DMS153 treated with DMSO at 0.1 percent for 48 hours (cell line): ENCODE data around the gene MUC20.

ENCODE experiments used
- DNase-seq: peaks from one replicate; lab custom pipeline; 2025; ENCODE audit not compliant: unreplicated experiment; lab: John Stamatoyannopoulos, UW

MUC20 gene

DNA sequence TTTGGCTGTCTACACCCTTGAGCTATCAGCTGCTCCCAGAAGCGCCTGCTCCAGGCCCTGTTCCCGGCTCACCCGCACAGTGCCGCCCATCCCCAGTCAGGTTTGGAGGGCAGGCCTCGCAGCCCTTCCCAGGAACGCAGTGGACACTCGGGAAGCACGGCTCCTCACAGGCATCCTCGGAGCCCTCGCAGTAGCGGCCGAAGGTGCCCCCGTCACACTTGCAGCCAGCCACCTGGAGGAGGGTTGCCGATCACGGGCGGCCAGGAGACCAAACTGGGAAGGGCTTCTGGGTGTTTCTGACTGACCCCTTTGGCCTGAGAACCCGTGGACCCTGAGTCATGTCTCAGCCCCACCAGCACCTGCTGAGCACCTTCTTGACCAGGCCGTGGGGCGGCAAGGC lies 33.4 kb downstream of the MUC20 start:
- no peak for DNase-seq

DNA sequence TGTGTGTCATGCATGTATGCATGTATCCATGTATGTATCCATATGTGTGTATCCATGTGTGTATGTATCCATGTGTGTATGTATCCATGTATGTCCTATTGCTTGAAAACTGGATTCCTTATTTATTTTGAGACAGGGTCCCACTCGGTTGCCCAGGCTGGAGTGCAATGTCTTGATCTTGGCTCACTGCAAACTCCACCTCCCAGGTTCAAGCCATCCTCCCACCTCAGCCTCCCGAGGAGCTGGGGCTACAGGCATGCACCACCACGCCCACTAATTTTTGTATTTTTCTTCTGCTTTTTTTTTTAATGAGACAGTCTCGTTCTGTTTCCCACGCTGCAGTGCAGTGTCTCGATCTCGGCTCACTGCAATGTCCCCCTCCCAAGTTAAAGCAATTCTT lies 34.1 kb downstream of the MUC20 start:
- DNase-seq = no peak

DNA sequence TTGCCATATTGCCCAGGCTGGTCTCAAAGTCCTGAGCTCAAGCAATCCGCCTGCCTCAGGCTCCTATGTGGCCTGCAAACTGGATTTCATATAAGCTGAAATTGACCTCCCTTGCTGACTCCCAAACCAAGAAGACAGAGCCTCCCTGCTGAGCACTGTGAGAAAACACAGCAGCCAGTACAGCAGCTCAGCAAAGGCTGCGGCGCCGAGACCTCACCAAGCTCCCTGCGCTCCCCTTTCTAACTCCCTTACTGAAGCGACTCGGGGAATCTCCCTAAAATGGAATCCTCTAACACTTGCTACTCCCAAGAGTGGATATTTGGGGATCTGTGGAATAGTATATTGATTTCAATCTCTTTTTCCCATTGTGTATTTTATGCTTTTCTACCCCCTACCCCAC lies 34.6 kb downstream of the MUC20 start:
- DNase-seq = no peak

DNA sequence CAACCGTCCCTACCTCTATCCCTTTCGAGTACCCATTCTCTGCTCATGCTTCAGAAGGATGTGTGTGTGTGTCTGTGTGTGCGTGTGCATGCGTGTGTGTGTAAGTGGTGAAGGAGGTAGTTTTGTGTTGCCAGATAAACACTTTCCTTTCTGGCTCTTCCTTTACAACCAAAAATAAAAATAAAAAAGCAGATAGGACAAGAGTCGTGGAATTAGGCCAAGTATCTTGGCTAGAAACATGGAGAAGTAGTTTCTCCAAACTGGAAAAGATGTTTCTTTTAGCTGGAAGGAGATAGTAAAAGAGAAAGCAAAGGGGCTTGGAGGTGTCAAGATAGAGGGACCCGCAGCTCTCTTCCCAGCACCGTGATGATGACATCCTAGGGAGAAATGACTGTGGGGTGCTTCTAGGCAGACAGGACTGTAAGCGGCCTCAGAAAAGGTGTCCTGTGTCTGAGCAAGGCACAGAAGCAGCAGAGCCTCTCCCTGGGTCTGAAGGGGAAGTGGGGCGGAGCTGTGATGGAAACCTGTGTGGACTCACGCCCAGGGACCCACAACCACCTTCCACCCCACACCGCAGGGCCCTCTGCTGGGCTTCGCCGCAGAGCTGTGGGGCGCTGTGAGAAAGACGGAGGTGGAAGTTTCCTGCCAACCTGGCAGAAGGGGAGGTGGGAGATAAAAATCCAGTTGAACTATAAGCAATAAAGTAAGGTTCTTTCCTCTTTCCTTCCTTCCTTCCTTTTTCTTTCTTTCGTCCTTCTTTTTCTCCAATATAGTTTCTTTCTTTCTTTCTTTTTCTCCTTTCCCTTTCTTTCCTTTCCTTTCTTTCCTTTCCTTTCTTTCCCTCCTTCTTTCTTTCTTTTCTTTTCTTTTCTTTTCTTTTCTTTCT lies 35.3 kb downstream of the MUC20 start:
- DNase-seq = no peak

DNA sequence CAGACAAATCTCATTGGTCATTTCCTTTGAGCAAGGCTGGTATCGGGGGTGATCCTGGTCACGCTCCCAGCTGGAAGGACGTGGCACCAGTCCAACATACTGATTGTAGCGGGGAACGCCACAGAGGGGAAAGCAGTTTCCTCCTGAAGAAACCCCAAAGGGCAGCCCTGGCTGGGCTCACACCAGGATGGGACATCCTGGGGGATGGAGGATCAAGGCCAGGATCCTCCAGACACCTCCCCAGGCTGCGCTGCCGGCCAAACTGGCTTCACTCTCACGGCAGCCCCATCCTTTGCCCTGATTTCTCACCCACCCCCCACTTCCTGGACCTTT lies 36.6 kb downstream of the MUC20 start:
- DNase-seq = no peak

DNA sequence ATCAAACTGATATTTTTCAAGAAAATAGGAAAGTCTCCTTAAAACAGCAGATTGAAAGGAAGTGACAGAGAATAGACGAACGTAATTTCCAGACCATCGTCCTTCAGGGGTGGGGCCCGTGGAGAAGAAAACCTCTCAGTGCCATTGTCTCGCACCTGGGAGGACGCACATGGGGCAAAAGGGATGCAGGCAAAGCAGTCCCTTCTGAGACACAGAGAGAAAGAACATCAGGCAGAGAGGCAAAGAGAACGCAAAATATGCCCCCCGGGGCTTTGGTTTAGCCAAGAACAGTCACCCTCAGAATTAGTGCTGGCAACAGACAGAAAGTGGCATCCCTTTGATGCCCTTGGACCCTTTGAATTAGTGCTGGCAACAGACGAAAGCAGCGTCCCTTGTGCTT lies 37.0 kb downstream of the MUC20 start:
- no peak for DNase-seq

DNA sequence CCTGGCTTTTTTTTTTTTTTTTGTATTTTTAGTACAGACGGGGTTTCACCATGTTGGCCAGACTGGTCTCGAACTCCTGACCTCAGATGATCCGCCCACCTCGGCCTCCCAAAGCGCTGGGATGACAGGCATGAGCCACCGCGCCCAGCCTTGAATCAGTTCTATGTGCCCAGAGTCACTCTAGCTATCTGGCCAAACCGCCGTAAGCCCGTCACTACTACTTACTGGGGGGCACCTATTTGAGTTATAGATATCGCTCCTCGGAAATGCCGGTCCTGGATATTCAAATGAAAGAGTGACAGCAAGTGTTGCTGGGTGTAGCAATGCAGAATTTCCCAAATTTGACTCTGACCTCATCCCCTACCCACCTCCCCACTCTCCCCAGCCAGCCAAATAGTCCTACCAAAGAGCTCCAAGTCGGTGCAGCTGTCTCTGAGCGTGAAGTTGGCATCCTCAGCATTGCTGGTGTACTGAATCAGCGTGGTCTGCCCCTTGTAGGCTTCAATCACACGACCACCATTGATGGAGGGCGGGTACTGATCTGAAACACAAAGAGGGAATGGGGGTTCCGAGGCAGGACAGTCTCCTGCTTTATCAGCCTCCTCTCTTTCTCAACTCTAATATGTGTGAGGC lies 38.1 kb downstream of the MUC20 start:
- DNase-seq = no peak

DNA sequence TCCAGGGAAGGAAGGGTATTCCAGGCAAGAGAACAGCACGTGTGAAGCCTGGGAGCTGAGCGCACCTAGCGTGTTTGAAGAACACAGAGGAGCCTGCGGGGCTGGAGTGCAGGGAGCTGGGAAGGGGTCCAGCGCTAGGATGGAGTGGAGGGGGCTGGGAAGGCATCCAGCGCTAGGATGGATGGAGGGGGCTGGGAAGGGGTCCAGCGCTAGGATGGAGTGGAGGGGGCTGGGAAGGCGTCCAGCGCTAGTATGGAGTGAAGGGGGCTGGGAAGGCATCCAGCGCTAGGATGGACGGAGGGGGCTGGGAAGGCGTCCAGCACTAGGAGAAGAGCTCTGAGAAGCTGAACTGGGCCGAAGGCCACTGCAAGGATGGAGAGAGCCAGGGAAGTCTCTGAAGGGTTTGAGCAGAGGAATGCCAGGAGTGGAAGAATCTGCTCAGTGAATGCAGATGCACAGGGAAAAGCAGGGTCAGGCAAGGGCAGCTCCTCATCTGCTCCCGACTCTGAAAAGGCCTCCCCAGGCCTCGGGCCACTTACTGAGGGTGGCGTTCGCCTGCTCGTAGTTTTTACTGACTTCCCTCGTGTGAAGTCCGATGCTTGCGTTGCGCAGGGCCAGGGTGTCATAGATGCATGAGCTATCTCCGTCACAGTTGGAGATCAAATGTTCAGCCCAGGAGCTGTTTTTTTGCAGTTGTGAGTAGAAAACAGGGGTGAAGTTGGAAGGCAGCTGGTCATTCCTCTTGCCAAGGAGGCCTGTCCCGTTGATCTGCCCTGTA lies 39.8 kb downstream of the MUC20 start:
- DNase-seq = no peak

DNA sequence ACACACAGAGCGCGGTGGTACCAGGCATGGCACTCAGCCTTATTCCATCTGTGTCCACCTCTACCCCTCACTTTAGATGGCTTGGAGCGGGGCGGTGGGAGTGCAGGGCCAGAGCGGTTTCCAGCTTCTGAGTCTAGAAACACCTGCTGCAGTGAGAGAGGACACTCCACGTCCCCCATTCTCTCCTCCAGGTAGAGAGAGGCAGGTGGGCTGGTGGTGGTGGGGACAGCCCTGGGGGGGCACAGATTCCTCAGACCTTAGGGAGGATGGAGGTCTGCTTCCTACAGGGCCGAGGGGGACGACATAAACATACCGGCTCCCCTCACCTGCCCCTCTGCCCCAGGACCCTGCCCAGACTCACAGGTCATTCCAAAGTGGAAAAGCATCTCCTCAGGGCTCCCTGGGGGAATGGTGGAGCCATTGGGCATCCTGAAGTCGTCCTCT lies 40.4 kb downstream of the MUC20 start:
- DNase-seq = no peak

DNA sequence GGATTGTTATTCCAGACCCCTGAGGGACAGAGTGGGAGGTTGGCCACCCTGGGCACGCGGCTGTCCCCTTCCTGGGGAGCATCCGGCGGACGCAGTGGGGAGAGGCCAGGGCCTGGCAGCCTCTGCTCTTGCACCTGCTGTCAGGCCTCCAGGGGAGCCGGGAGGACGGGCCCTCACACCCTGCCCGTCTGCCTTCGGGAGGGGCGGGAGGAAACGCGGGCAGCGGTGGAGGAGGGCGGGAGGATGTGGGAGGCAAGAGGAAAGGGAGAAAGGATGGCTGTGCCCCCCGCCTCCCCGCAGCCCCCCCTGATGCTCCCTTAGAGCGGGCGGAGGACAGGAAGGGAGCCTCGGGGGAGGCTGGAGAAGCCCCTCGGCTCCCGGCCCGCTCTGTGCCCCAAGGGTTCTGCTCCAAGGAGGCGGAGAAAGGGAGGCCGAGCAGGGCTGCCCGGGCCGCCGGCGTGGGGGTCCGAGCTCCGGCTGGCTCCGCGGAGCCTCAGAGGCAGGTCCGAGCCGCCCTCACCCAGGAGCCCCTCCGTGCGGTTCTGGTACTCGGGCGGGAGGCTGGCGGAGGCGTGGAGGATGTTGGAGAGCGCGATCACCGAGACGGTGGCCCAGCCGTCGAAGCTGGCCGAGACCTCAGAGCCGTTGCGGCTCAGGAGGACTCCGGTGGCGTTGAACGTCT lies 40.9 kb downstream of the MUC20 start:
- no peak for DNase-seq

DNA sequence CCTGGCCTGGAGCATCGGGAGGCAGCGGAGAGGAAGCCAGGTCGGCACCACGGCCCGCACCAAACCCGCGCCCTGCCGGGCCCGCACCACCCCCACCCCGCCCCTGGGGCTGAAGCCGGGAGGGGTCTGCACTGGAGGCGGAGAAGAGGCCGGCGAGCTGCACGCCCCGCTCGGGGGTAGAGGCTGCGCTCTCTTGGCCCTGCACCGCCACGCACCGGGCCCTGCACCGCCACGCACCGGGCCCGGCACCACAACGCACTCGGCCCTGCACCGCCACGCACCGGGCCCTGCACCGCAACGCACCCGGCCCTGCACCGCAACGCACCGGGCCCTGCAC lies 41.4 kb downstream of the MUC20 start:
- no peak for DNase-seq

DNA sequence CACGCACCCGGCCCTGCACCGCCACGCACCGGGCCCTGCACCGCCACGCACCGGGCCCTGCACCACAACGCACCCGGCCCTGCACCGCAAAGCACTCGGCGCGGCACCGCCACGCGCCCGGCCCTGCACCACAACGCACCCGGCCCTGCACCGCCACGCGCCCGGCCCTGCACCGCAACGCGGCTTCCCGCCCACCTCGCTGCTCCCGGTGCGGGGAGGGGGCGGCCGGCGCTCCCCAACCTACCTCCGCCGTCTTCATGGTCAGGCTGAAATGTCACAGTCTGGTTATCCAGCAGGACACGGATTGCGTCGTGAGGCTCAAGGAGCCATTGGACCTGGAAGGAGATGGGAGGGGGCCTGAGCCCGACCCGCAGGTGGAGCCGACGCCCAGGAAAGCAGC lies 41.8 kb downstream of the MUC20 start:
- DNase-seq = no peak

DNA sequence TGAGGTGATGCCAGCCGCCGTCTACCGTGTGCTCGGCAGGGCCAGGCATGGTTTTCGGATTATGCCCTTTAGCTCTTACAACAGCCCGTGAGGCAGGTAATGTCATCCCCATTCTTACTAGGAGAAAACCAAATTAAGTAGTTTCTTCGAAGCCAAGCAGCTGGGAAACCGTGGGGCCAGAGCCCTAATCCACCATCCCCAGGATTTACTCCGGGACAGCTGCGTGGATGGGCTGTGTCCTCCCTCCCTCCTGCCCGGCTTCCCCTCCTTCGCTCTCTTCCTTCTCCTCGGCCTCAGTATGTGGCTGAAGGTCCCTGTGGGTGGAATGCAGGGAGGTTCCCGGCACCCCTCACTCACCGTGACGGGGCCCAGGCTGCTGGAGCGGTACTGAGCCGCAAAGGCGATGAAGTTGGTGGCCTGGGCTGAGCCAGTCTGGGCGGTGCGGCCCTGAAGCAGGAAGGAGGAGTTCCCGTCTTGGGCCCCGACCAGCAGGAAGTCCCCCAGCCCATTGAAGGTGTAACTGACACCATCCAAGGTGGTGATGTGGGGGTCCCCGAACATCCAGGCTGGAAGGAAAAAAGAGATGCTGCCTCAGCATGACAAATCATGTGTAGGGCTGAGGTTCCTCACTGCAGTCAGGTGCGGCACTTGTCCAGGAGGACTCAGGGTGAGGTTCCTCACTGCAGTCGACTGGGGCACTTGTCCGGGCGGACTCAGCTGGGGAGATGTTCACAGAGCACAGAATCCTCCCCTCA lies 42.5 kb downstream of the MUC20 start:
- DNase-seq = no peak

DNA sequence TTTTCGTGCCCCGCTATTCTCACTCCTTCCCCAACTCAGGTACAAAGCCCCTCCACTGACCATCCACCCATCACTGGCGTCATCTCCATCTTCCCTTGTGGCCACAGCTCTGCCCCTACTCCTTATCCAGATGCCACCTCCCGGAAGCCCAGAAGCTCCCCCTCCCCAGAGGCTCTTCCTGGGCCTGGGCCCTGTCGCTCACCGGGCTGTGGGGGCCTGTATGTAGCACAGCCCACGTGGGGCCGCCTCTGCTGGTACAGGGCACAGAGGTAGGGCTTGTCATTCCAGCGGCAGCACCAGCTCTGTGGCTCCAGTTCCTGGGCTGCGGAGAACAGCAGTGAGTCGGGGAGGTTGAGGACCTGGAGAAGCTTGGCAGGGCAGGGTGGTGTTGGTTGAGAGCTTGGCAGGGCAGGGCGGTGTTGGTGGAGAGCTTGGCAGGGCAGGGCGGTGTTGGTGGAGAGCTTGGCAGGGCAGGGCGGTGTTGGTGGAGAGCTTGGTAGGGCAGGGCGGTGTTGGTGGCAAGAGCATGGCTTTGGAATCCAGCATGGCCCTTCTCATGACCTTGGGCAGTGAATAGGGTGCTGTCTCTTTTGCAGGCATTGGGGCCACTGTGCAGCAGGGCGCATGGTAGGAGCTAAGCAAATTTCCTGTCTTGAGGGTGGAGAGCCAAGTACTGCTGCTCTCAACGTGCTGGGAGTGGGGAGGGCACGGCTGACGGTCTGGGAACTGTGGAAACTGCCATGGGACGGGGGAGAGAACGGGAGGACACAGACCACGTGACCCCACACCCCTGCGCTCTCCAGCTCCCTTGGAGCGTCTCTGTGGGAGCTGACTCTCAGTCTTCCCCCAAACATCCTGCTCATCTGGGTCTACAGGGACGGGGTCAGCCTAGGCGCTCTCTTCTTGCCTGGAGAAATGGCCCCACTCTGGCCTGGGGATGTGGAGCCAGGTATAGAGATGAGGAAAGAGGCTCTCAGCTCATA lies 43.4 kb downstream of the MUC20 start:
- DNase-seq = no peak

DNA sequence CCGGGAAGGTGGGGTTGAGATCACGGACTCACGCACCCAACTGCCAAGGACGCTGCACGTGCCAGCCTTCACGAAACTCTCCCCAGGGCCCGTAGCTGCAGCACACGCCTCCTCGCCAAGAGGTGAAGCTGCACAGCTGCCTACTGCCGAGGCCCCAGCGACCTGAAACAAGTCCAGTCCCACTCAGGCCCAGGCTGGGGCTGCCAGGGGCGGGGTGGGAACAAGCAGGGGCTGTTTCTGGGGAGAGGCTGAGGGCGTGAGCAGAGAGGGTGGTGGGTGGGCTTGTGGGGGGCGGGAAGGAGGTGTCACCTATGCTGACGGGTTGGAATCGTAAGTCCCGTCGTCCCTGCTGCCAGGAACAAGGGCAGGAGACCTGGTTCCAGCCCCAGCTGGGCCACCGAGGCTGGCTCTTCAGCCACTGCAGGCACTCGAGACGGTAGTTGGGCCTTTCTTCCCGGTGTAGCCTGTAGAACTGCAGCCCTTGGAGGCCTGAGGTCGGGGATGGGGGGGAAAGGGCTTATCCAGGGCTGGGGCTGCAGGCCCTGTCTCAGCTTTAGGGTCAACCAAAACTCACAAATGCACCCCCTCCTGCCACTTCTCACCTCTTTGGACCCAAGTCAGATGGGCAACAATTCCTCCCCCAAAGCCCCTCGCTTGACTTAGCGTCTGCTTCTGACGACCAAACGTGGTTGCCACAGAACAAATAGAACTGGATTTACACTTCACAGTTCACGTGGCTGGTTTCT lies 44.4 kb downstream of the MUC20 start:
- no peak for DNase-seq

DNA sequence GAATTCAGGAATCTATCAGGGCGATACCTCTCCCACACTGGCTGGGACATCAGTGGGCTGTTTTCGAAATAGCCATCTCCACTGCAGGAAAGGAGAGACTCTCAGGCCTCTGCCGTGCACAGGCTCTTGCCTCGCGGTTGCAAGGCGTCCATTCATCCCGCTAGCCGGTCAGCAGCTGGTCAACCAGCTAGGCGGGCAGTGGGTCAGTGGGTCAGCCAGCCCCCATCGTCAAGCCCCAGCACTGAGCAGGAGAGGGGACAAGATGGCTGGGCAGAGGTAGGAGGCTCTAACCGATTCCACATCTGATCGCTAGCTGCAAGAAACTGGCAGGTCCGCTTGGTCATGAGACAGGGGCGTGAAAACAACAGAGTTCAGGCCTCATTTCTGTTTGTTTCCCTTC lies 45.9 kb downstream of the MUC20 start:
- no peak for DNase-seq

DNA sequence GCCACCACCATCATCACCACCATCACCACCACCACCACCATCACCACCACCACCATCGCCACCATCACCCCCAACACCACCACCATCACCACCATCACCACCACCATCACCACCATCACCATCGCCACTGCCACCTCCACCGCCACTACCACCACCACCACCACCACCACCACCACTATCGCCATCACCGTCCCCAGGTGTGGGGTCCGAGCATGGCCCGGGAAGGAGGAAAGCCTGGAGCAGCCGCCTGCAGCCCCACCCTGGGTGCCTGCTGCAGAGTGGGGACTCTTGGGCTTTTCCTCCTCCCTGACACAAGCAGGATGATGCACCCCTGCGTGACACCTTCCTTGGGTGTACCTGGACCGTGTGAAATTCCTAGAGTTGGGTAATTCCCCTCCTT lies 47.0 kb downstream of the MUC20 start:
- no peak for DNase-seq

DNA sequence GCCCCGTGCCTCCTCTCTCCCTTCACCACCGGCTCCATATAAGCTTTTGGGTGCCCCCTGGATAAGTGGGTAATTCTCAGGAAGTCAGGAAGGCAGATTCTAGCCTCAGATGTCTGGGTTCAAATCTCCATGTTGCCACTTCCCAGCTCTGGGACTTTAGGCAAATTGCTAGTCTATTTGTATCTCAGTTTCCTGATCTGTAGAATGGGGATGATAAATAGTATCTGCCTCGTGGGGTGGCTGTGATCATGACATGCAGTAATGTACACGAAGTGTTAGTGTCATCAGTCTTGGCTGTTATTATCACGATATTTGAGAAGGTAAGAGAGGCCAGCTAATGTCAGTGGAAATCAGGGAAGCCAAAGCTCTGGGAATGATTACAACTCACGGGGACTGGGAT lies 47.6 kb downstream of the MUC20 start:
- no peak for DNase-seq

DNA sequence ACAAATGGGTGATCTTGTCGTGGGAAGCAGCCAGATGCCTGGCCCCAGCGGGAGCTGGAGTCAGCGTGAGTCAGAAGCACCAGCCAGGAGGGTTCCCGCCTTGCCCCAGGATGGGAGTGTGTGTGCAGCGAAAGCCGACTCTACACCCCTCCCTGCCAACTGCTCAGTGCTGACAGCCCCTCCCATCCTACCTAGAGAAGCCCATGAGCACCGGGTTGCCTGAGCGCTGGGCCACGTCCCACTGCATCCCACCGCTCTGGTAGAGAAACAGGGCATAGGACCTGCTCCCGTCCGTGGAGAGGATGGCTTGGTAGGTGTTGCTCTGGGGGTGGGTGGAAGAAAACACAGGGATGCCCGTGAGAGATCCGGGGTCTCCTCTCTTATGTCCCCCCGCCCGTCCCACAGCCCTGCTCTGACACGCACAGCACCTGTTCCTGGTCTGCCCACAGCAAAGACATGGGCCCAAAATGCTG lies 48.1 kb downstream of the MUC20 start:
- no peak for DNase-seq
